ENCODE measurements around the gene CKMT2.

CKMT2 gene

DNA sequence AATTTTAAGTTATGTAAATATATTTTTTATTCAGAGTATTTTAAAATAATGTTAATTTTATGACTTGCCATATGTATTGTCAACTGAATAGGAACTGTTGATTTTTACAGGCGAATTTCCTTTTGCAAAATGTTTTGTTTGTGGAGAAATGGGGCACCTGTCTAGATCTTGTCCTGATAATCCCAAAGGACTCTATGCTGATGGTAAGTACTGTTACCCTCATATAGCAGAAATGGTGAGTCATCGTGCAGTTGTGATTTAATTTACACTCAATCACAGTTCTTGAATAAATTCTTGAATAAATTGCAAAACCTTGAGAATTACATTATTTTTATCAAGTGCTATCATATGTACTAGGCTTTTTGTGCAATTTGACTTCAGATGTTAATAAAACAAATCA lies 75.7 kb downstream of the CKMT2 start:
- no peak for DNase-seq (ENCODE audit: low spot score)

DNA sequence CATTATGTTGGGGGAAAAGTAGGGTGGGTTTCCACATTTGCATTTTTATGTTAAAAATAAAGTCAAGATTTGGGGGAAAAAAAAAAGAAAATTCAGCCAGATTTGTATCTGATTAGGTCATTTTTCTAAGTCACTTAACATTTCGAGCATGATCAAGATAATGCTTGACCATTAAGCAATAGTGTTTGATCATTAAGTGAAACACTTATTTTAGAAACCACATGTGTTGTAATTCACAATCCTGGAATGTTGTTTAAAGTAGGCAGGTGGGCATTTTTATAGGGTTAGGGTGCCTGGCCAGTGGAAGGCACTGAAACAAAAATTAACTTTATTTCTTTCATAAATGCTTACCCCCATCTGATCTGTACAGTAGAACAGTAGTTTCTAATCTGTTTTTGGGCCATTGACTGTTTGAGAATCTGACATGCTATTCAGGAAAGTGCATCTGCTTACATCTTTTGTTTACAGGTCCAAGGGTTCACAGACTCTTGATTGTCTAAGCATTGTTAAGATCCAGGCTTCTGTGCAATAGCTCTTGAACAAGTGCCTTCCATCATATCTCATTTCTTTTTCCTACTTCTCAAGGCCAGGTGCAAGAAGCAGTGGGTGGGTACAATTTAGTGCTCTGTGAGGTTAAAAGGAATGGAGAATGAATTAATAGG lies 77.4 kb downstream of the CKMT2 start:
- no peak for DNase-seq (ENCODE audit: low spot score)

DNA sequence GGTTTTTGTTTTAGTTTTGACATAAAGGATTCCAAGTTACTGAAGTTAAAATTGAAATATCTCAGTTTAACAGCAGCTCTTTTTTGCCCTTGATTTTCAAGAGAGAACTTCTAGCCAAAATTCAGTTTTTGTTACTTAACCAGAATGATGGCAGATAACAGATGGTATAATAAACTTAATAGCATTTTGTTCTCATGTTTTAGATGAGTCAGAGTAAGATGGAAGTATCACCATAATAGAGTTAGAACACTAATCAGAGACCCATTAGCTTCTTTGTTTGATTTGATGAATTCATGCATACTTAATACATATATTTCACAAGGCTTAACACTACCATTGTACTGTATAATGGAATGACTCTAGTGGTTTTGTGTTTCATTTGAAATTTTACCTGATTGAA lies 80.2 kb downstream of the CKMT2 start:
- no peak for DNase-seq (ENCODE audit: low spot score)

DNA sequence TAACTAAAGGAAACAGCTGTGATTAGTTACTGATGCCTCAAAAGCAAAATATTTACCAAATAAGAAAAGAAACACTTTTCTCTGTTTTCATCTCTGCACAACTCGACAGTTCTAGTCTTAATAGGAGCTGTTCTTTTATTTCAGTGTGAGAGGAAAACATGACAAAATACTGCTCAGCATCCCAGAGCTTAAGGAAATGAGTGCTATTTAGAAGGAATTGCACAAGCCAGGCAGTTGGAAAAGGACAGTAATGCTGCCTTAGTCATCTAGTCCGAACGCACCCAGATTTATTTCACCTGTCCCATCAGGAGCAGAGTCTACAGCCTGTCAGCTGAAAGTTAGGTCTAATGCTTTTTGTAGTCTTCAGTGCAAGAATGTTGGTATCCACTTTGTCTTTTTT lies 80.6 kb downstream of the CKMT2 start:
- DNase-seq (ENCODE audit: low spot score) = no peak

DNA sequence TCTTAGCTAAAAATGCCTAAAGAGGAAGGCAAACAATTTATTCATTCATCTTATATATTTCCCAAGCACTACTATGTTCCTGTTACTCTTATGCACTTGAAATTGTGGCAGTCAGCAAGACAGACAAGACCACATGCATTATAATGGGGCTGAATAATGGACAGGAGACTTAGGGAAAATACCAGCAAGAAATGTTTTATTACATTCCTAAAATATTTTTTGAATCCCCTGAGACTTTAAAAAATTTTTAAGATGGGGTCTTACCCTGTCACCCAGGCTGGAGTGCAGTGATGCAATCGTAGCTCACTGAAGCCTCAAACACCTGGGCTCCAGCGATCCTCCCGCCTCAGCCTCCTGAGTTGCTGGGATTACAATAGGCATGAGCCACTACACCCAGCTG lies 81.5 kb downstream of the CKMT2 start:
- no peak for DNase-seq (ENCODE audit: low spot score)

DNA sequence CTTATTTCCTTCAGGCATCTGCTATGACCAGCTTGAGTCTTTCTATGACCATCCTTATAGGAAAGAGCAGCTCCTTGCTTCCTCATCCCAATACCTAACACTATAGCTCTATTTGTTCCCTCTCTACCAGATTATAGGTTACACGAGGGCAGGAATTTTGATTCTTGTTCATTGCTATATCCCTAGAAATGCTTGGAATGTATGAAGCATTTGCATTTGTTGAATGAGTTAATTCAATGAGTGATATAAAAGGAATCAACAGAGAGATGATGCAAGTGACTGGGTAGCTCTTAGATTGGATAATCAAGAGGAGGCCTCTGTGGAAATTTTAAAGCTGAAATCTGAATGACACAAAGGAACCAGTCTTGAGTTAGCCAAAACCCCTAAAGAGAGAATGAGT lies 82.2 kb downstream of the CKMT2 start:
- peak; percentile 57 for DNase-seq (ENCODE audit: low spot score)

DNA sequence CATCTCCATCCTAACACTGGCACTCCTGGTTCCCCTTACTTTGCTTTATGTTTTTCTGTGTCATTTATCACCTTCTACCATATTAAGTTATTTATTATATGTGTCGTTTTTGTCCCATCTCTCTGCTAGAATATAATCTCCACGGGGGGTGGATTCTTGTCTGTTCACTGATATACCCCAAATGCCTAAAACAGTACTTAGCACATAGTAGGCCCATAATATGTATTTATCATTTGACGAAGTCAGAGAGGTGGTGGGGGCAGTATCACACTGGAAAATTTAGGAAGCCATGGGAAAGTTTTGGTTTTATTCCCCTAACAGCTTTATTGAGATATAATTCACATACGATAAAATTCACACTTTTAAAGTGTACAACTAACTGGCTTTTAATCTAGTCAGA lies 82.7 kb downstream of the CKMT2 start:
- no peak for DNase-seq (ENCODE audit: low spot score)
